Measurements from ENCODE around the gene RLBP1.

RLBP1 gene

DNA sequence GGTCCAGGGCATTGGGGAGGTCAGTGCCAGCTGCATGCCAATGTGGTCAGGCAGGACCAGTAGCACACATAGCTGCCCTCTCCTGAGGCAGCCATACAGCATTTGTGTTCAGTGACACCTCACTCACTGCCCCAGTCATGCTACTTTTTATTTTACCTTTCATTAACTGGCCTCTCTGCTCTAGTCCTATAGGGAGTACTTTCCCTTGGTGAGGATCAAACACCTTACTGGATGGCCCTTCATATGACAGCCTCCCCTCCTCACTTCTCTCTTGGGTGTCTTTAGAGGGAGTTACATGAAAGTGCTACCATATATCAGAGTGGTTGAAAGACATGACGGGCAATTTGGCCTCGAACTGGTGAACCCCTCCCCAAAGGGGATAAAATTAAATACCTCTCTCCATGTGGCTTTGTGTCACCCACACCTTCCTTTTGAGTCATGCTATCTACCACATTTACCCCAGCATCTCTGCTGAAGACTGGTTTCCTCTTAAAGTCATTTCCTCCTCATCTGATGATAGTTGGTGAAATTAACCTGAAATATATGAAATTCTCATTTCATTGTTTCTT lies 17.6 kb downstream of the RLBP1 start:
- Histone ChIP-seq H3K27me3 (replicated peaks) (no peaks in the 10 kb centered on the region), H3K4me3 (ENCODE audit: low read depth, low read length) (no peak overlapping the region), H3K36me3 (replicated peaks) (no peaks in the 10 kb centered on the region), H3K27ac (no peak overlapping the region)
- in situ Hi-C loops (cut with HindIII; ENCODE audit: low pct_ligation_motif_present, low sequenced_read_pairs): no loop called here
- DNase-seq: no peak
- no peak for TF ChIP-seq CTCF (IDR thresholded peaks at IDR 0.05; ENCODE audit: low read depth, low read length, missing control alignments)

DNA sequence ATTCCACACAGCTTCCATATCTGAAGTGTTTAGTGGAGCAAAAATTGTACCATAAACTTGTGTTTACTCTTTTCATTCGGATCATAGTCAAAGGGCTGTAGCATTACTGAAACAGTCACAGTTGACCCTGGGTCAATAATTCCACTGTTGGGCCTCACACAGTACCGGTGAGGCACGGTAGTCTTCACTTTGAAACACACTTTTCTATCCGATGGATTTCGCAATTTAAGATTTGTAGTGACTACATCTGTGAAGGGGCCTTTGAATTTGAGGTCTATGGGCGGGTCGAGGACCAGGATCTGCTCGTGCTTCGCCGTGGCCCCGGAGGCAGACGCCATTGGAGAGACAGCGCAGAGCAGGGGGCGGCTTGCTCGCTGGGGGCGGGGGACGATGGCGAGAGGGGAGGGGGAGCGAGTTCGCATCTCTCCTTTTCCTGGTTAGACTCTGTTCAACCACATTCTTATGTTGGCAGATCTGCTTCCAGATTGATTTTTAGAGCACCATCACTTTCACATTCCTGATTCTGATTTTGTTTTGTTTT lies 19.8 kb downstream of the RLBP1 start:
- in situ Hi-C loops (cut with HindIII; ENCODE audit: low pct_ligation_motif_present, low sequenced_read_pairs): no loop called here
- no peaks in the 10 kb centered on the region for H3K27me3 ChIP-seq (replicated peaks)
- no peak for TF ChIP-seq CTCF (IDR thresholded peaks at IDR 0.05; ENCODE audit: low read depth, low read length, missing control alignments)
- DNase-seq: no peak
- H3K27ac ChIP-seq: no peak overlapping the region
- no peak overlapping the region for H3K4me3 ChIP-seq (ENCODE audit: low read depth, low read length)
- H3K36me3 ChIP-seq (replicated peaks): peaks cover 3% of the 10 kb centered on the region

DNA sequence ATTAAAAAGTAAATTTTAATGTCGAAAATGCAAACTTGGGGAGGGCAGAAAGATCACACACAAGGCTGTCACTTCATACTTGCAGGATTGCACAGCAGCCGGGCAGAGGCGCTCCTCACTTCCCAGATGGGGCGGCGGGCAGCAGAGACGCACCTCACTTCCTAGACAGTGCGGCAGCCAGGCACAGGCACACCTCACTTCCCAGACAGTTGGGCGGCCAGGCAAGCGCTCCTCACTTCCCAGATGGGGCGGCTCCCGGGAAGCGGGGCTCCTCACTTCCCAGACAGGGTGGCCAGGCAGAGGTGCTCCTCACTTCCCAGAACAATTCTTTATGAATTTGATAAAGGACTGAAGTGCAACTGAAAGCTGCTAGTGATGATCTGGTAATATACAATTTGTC lies 21.2 kb downstream of the RLBP1 start:
- Histone ChIP-seq H3K36me3 (replicated peaks) (peaks cover 11% of the 10 kb centered on the region), H3K27ac (no peak overlapping the region), H3K4me3 (ENCODE audit: low read depth, low read length) (no peak overlapping the region), H3K27me3 (replicated peaks) (no peaks in the 10 kb centered on the region)
- no peak for DNase-seq
- no peak for TF ChIP-seq CTCF (IDR thresholded peaks at IDR 0.05; ENCODE audit: low read depth, low read length, missing control alignments)
- in situ Hi-C loops (cut with HindIII; ENCODE audit: low pct_ligation_motif_present, low sequenced_read_pairs): no loop called here

DNA sequence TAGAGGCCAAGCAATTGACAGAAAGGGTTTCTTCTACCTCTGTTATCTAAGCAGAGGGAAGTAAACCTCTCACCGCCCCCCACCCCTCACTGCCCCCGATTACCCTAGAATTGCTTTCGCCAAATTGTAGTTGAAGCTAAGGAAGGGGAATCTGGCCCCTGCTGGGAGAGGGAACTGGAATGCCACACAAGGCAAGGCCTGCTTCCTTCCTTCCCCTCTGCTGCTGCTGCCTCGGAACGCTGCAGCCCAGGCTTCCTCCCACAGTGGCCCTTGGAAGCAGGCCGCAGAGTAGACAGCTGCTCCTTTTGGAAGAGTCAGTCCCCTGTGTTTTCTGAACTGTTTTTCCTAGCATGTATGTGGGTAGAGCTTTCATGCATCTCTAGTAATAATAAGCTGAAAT lies 21.6 kb downstream of the RLBP1 start:
- no peak for TF ChIP-seq CTCF (IDR thresholded peaks at IDR 0.05; ENCODE audit: low read depth, low read length, missing control alignments)
- DNase-seq: no peak
- in situ Hi-C loops (cut with HindIII; ENCODE audit: low pct_ligation_motif_present, low sequenced_read_pairs): no loop called here
- no peak overlapping the region for H3K27ac ChIP-seq
- H3K36me3 ChIP-seq (replicated peaks): peaks cover 15% of the 10 kb centered on the region
- H3K27me3 ChIP-seq (replicated peaks): no peaks in the 10 kb centered on the region
- no peak overlapping the region for H3K4me3 ChIP-seq (ENCODE audit: low read depth, low read length)

- in situ Hi-C loops (cut with HindIII; ENCODE audit: low pct_ligation_motif_present, low sequenced_read_pairs): no loop called here
- H3K4me3 ChIP-seq (ENCODE audit: low read depth, low read length): no peak overlapping the region
- no peak for DNase-seq
- H3K36me3 ChIP-seq (replicated peaks): peaks cover 22% of the 10 kb centered on the region
- no peak for TF ChIP-seq CTCF (IDR thresholded peaks at IDR 0.05; ENCODE audit: low read depth, low read length, missing control alignments)
- no peak overlapping the region for H3K27ac ChIP-seq
- no peaks in the 10 kb centered on the region for H3K27me3 ChIP-seq (replicated peaks)
Observed at GRCh38 chr15:89198934-89199333, 22.4 kb downstream of the RLBP1 start.

DNA sequence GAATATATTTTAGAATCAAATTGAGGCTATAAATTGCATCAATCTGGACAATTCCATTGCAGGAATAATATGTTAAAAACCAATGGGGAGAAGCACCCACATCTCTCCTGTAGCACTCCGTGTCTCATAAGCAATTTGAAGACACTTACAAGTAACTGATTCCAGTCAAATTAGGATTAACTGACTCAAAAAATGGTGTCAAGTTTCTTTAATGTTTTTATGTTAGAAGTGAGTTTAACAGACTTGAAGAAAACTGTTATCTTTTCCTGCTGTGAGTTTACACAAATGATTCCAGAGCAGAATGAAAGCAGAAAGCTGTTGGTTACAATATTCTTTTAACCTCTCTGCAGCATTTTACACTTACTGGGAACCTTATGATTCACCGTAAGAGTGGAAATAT lies 23.2 kb downstream of the RLBP1 start:
- no peak for TF ChIP-seq CTCF (IDR thresholded peaks at IDR 0.05; ENCODE audit: low read depth, low read length, missing control alignments)
- H3K36me3 ChIP-seq (replicated peaks): peaks cover 25% of the 10 kb centered on the region
- in situ Hi-C loops (cut with HindIII; ENCODE audit: low pct_ligation_motif_present, low sequenced_read_pairs): no loop called here
- H3K27ac ChIP-seq: no peak overlapping the region
- no peaks in the 10 kb centered on the region for H3K27me3 ChIP-seq (replicated peaks)
- DNase-seq: no peak
- H3K4me3 ChIP-seq (ENCODE audit: low read depth, low read length): no peak overlapping the region

Measured in brain microvascular endothelial cell (primary cell).